ENCODE measurements around the gene MXRA7.

- TF ChIP-seq CTCF (conservative IDR thresholded peaks at IDR 0.05; ENCODE audit: low read length), result no peak
- no peak for TF ChIP-seq EZH2phosphoT487 (IDR thresholded peaks at IDR 0.05; ENCODE audit: borderline replicate concordance, low read depth, low read length)
These were observed 43.3 kb downstream of the MXRA7 start for GRCh38 chr17:76667491-76667755.

All from OCI-LY7 (cell line).